DND-41 (cell line): ENCODE results near the gene KCNG1.

Source experiments
- CTCF ChIP-seq: IDR thresholded peaks from 2 replicates; pipeline ENCODE4 v1.5.1; 2012; ENCODE audit warnings: borderline replicate concordance, low read length, moderate library complexity, mild to moderate bottlenecking; ENCODE audit not compliant: poor library complexity, severe bottlenecking; ENCODE audit errors: extremely low read depth
- EZH2 ChIP-seq: IDR thresholded peaks from 3 replicates; pipeline ENCODE4 v1.6.1; 2012; ENCODE audit warnings: borderline replicate concordance, low read depth, mild to moderate bottlenecking, moderate library complexity, low read length, inconsistent platforms; ENCODE audit not compliant: severe bottlenecking

- TF ChIP-seq CTCF (no peak), EZH2 (no peak)
These were observed 779 bp upstream of the KCNG1 start for GRCh38 chr20:51023617-51024155.
